ENCODE measurements around the gene LIN52.

The LIN52 gene

GRCh38 chr14:74241652-74242017, 156.9 kb downstream of the LIN52 start:
- H3K4me3 Mint-ChIP-seq: peak overlapping the region; percentile 72
- no peak for DNase-seq
- no peaks in the 10 kb centered on the region for H3K36me3 Mint-ChIP-seq (ENCODE audit: low read depth)
- no peak for TF ChIP-seq CTCF (IDR thresholded peaks at IDR 0.05)
- peaks cover 100% of the 10 kb centered on the region for H3K27me3 Mint-ChIP-seq (ENCODE audit: low read depth, poor library complexity)
- H3K9me3 Mint-ChIP-seq: no peaks in the 10 kb centered on the region
- H3K4me1 Mint-ChIP-seq: peaks cover 47% of the 10 kb centered on the region
- H3K27ac Mint-ChIP-seq: peak overlapping the region; percentile 48

GRCh38 chr14:74242021-74242779, 157.4 kb downstream of the LIN52 start:
- H3K9me3 Mint-ChIP-seq: no peaks in the 10 kb centered on the region
- DNase-seq: no peak
- H3K4me3 Mint-ChIP-seq: peak overlapping the region; percentile 57
- H3K36me3 Mint-ChIP-seq (ENCODE audit: low read depth): no peaks in the 10 kb centered on the region
- no peak overlapping the region for H3K27ac Mint-ChIP-seq
- H3K27me3 Mint-ChIP-seq (ENCODE audit: low read depth, poor library complexity): peaks cover 100% of the 10 kb centered on the region
- TF ChIP-seq CTCF (IDR thresholded peaks at IDR 0.05): no peak
- H3K4me1 Mint-ChIP-seq: peaks cover 50% of the 10 kb centered on the region

GRCh38 chr14:74242780-74243042, 158.0 kb downstream of the LIN52 start:
- DNase-seq: no peak
- TF ChIP-seq CTCF (IDR thresholded peaks at IDR 0.05): no peak
- H3K9me3 Mint-ChIP-seq: no peaks in the 10 kb centered on the region
- H3K27ac Mint-ChIP-seq: no peak overlapping the region
- H3K4me3 Mint-ChIP-seq: no peak overlapping the region
- H3K27me3 Mint-ChIP-seq (ENCODE audit: low read depth, poor library complexity): peaks cover 100% of the 10 kb centered on the region
- peaks cover 50% of the 10 kb centered on the region for H3K4me1 Mint-ChIP-seq
- no peaks in the 10 kb centered on the region for H3K36me3 Mint-ChIP-seq (ENCODE audit: low read depth)

- Mint-ChIP-seq H3K4me1 (peaks cover 50% of the 10 kb centered on the region), H3K9me3 (no peaks in the 10 kb centered on the region), H3K36me3 (ENCODE audit: low read depth) (no peaks in the 10 kb centered on the region), H3K4me3 (no peak overlapping the region), H3K27me3 (ENCODE audit: low read depth, poor library complexity) (peaks cover 100% of the 10 kb centered on the region), H3K27ac (no peak overlapping the region)
- TF ChIP-seq CTCF (IDR thresholded peaks at IDR 0.05): no peak
- DNase-seq: no peak
Observed at GRCh38 chr14:74243051-74243450, 158.3 kb downstream of the LIN52 start.

- Mint-ChIP-seq H3K27me3 (ENCODE audit: low read depth, poor library complexity) (peaks cover 97% of the 10 kb centered on the region), H3K9me3 (no peaks in the 10 kb centered on the region), H3K4me3 (no peak overlapping the region), H3K4me1 (peaks cover 50% of the 10 kb centered on the region), H3K36me3 (ENCODE audit: low read depth) (no peaks in the 10 kb centered on the region), H3K27ac (no peak overlapping the region)
- no peak for DNase-seq
- no peak for TF ChIP-seq CTCF (IDR thresholded peaks at IDR 0.05)
Observed at GRCh38 chr14:74244115-74244514, 159.4 kb downstream of the LIN52 start.

GRCh38 chr14:74245292-74245691, 160.5 kb downstream of the LIN52 start:
- Mint-ChIP-seq H3K27me3 (ENCODE audit: low read depth, poor library complexity) (peaks cover 89% of the 10 kb centered on the region), H3K27ac (no peak overlapping the region), H3K36me3 (ENCODE audit: low read depth) (no peaks in the 10 kb centered on the region), H3K4me3 (no peak overlapping the region), H3K4me1 (peaks cover 49% of the 10 kb centered on the region), H3K9me3 (no peaks in the 10 kb centered on the region)
- DNase-seq: no peak
- no peak for TF ChIP-seq CTCF (IDR thresholded peaks at IDR 0.05)
